Adrenal gland (tissue), 12 donors: ENCODE results near the gene GLT6D1. TPM values are rescaled to one million over a fixed set of nuclear protein-coding genes. Genes with fewer than 3 reads are reported as not detected.

ENCODE experiments used
- DNase-seq, 7 donors: peaks; one replicate each; pipeline ENCODE4 v3.0.0-alpha.2; 2019 to 2020
- H3K27ac ChIP-seq, 5 donors: fragments of 200-600 bp; sonication (generic) in 4 of 5; 1 replicate in 3 of 5; 2 replicates in 2 of 5; pipeline versions ENCODE4 v1.5.1 to v1.8.0; 2016 to 2020; ENCODE audit warnings: mild to moderate bottlenecking in 1 of 5
- H3K27me3 ChIP-seq: fragments of 200-600 bp; 2 replicates; pipeline ENCODE4 v1.8.0; 2021
- H3K36me3 ChIP-seq, 2 donors: fragments of 200-600 bp; replicated peaks in 1 of 2; 1 replicate in 1 of 2; 2 replicates in 1 of 2; pipeline versions ENCODE4 v1.5.1 to v1.8.0; 2018 to 2022
- H3K4me1 ChIP-seq, 2 donors: fragments of 200-600 bp; replicated peaks in 1 of 2; 1 replicate in 1 of 2; 2 replicates in 1 of 2; pipeline versions ENCODE4 v1.5.1 to v1.8.0; 2018 to 2021
- H3K4me3 ChIP-seq, 4 donors: fragments of 200-600 bp; sonication (generic) in 3 of 4; one replicate each; pipeline ENCODE4 v1.5.1; 2016 to 2018
- H3K9me3 ChIP-seq, 3 donors: fragments of 200-600 bp; sonication (generic) in 1 of 3; replicated peaks in 1 of 3; 1 replicate in 2 of 3; 2 replicates in 1 of 3; pipeline versions ENCODE4 v1.5.1 to v1.8.0; 2016 to 2021
- POLR2A ChIP-seq, 2 donors: fragments of 450-650 bp; IDR thresholded peaks; one replicate each; pipeline ENCODE4 v1.6.1; 2017; ENCODE audit warnings: antibody characterized with exemption in 2 of 2, mild to moderate bottlenecking in 2 of 2, moderate library complexity in 1 of 2
- WGBS, 4 donors: extraction: QIAGEN DNeasy Blood & Tissue Kit in 2 of 4; methylation state at CpG; one replicate each; pipeline versions ENCODE4 v1.1.5 to v1.1.7; 2013 to 2017; 5-methylcytosine and 5-hydroxymethylcytosine counted together
- intact Hi-C, 2 donors: fragments of 100-400 bp; cut with DNase I; formaldehyde crosslinking; loops; one replicate each; pipeline versions ENCODE4 v1.14.1 to v1.15.0; 2022 to 2023
- polyA plus RNA-seq, 3 donors: library from polyadenylated mRNA; stranded (reverse); fragments of 200-250 nt in 2 of 3; fragments of 350-450 nt in 1 of 3; fragmentation: Illumina TruSeq in 1 of 3; extraction: RNeasy Lipid Tissue Mini Kit (QIAGEN cat#74804) in 1 of 3; gene quantifications; one replicate each; pipeline ENCODE4 v1.2.3, GENCODE V29; 2013 to 2014
- total RNA-seq, 9 donors: library from RNA; depleted of rRNA in 4 of 9; stranded (reverse); fragments of >200 nt in 4 of 9; fragments of 120-200 nt in 1 of 9; fragmentation: NEBNext Ultra II Directional in 1 of 9; extraction: Animal tissue kit (Norgen Biotek cat#: 25700) in 1 of 9; gene quantifications; one replicate each; pipeline versions ENCODE4 v1.1.0 to v1.2.4, GENCODE V29; 2013 to 2023
- TF ChIP-seq, protein P1 (sequence below), 6 experiments: fragments of 450-650 bp in 4 of 6; fragments of 200-600 bp in 2 of 6; sonication (generic) in 1 of 6; IDR thresholded peaks; 1 replicate in 5 of 6; 2 replicates in 1 of 6; pipeline versions ENCODE4 v1.5.1 to v1.8.0; 2016 to 2021; ENCODE audit warnings: antibody characterized with exemption in 6 of 6, mild to moderate bottlenecking in 2 of 6, moderate library complexity in 1 of 6
- donor health status: healthy with polysubstance abuse.
- donor health status: Bipolar disorder and iron deficiency.
- donor health status: DM: yes; HTN: yes; CAD: no.
- donor health status: DM: no; HTN: no; CAD: no.
- donor health status: DM: no; HTN: no; CAD: no.
- donor health status: DM: yes; HTN: yes; CAD: no.

The GLT6D1 gene
- total and polyA plus RNA-seq, 12 donors = not detected

DNA sequence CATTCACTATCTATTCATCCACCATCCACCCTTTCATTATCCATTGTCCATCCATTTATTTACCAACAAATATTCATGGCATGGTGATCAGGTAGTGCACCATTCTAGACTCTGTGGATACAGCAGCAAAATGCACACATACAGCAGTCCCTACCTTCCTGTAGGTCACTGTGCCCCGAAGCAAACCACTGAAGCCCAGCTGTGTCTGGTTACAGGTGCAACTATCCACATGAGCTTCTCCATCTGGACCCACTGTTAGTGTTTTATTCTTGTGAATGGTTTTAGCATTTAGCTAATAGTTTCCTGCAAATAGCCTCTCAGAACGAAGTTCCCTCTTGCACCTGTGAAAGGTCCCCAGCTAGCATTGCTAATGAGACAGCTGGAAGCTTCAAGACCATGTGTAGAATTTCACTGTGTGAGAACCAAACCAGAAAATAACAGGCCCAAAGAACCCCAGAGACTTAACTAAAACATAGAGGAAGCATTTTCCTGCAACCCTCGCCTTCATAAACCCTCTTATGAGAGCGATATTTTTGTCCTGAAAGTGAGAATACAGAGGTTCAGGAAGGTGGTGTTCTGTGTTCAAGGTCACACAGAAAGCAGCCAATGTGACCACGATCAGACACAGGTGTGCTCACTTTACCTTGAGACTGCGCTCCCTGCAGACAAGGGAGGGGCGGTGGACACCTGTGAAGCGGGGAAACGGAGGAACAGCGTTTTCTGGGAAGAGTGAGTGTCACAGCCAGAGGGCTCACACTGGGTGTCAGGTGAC is 59.3 kb downstream of the GLT6D1 start:
- Histone ChIP-seq H3K27me3 (no peaks in the 10 kb centered on the region), H3K9me3 (no peaks in the 10 kb centered on the region), H3K4me3 (no peak overlapping the region), H3K27ac (no peak overlapping the region), H3K36me3 (no peaks in the 10 kb centered on the region), H3K4me1 (peaks cover 14 to 17% of the 10 kb centered on the region in 2 donors)
- TF ChIP-seq, protein P1, sequence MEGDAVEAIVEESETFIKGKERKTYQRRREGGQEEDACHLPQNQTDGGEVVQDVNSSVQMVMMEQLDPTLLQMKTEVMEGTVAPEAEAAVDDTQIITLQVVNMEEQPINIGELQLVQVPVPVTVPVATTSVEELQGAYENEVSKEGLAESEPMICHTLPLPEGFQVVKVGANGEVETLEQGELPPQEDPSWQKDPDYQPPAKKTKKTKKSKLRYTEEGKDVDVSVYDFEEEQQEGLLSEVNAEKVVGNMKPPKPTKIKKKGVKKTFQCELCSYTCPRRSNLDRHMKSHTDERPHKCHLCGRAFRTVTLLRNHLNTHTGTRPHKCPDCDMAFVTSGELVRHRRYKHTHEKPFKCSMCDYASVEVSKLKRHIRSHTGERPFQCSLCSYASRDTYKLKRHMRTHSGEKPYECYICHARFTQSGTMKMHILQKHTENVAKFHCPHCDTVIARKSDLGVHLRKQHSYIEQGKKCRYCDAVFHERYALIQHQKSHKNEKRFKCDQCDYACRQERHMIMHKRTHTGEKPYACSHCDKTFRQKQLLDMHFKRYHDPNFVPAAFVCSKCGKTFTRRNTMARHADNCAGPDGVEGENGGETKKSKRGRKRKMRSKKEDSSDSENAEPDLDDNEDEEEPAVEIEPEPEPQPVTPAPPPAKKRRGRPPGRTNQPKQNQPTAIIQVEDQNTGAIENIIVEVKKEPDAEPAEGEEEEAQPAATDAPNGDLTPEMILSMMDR (IDR thresholded peaks at IDR 0.05) = no peak
- TF ChIP-seq POLR2A (IDR thresholded peaks at IDR 0.05) = no peak
- DNase-seq = no peak
- 68 to 79% (median 71%) methylated on average over 10 of the region's 10 CpGs for WGBS, 4 donors
- intact Hi-C loops = no loop called here

DNA sequence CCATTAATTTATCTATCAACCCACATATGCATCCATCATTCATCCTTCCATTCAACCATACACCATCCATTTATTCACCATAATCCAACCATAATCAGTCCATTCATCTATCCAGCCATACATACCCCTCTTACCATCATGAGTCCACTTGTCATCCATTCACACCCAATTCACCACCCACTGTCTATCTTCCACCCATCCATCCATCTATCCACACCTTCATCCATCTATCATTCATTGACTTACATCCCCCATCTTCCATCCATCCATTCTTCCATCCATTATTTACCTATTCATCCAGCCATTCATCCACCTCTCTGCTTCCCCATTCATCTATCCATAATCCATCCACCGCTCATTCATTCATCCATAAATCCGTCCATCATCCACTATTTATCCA is 60.0 kb downstream of the GLT6D1 start:
- intact Hi-C loops = no loop called here
- no peaks in the 10 kb centered on the region for H3K27me3 ChIP-seq
- 38 to 65% (median 49%) methylated on average over 2 of the region's 2 CpGs for WGBS, 4 donors

DNA sequence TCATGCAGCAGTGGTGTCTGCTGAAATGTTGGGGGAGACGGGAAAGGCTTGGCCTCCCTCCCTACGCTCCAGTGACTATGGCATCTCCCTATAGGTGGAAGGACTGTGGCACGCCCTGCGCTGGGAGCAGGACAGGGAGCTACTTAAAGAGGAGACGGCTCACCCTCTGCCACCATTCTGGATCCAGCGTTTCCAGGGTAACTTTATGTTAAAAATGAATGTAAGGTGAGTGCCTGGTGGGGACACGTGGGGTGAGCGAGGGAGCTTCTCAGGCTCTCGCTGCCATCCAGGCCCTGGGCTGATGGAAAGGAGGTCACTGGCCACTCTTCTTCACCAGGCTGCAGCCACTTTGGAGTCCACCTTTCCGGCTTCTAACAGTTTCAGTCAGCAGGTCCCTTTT is 62.1 kb downstream of the GLT6D1 start:
- H3K27me3 ChIP-seq = no peaks in the 10 kb centered on the region
- DNase-seq = no peak
- WGBS, 4 donors = 86 to 97% (median 92%) methylated on average over 5 to 10 of the region's 10 CpGs
- no peaks in the 10 kb centered on the region for H3K4me1 ChIP-seq
- H3K27ac ChIP-seq = no peak overlapping the region
- no peaks in the 10 kb centered on the region for H3K9me3 ChIP-seq
- H3K4me3 ChIP-seq = no peak overlapping the region
- TF ChIP-seq, protein P1 (IDR thresholded peaks at IDR 0.05) = no peak
- TF ChIP-seq POLR2A (IDR thresholded peaks at IDR 0.05) = no peak
- no peaks in the 10 kb centered on the region for H3K36me3 ChIP-seq
- intact Hi-C loops = no loop called here

More for the DNA sequence above, 60.0 kb downstream of the GLT6D1 start:
- no peak overlapping the region for H3K27ac ChIP-seq
- no peak overlapping the region for H3K4me3 ChIP-seq
- no peak for DNase-seq
- no peaks in the 10 kb centered on the region for H3K36me3 ChIP-seq
- no peaks in the 10 kb centered on the region for H3K9me3 ChIP-seq
- H3K4me1 ChIP-seq = peaks cover 12 to 13% of the 10 kb centered on the region in 2 donors
- no peak for TF ChIP-seq POLR2A (IDR thresholded peaks at IDR 0.05)

DNA sequence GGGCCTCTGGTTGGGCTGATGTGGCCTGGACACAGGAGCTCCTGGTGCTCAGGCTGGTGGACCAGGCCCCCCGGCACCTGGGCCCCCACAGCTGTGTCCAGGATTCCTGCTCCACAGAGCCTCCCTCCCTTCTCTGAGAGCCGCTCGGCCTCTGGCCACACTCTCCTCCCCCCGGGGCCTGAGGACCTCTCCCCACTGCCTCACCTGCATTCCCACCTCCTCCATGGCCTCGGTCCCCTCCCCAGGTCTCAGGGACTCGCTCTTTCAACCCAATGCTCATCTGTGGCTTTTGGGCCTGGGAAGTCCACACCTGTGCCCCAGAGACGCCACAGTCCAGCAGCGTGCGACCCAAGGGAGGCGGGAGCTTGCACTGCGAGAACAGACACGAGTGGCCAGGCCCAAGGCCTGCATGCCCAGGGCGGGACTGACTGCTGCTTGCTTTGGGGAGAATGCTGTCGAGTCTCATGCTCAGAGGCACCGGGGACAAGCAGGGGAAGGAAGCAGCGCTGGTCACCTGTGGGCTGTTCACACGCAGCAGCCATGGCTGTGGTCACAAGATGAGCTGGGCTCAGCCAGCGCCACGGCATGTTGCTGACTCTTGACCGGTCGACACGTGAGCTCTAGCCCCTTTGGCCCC is 63.2 kb downstream of the GLT6D1 start:
- Histone ChIP-seq H3K27me3 (no peaks in the 10 kb centered on the region), H3K9me3 (no peaks in the 10 kb centered on the region), H3K27ac (no peak overlapping the region), H3K4me1 (no peaks in the 10 kb centered on the region), H3K4me3 (no peak overlapping the region), H3K36me3 (no peaks in the 10 kb centered on the region)
- peak in 1 of 7 donors; percentile 24 for DNase-seq
- 75 to 89% (median 82%) methylated on average over 15 to 22 of the region's 22 CpGs for whole genome bisulfite sequencing, 4 donors
- intact Hi-C loops = no loop called here
- no peak for TF ChIP-seq POLR2A (IDR thresholded peaks at IDR 0.05)
- TF ChIP-seq, protein P1 (IDR thresholded peaks at IDR 0.05) = no peak
